HCT116 (cell line): ENCODE measurements around the gene WDR31. TPM values are rescaled to one million over a fixed set of nuclear protein-coding genes. Genes with fewer than 3 reads are reported as not detected.

ENCODE experiments used
- ATAC-seq: fragments of 200-7000 bp; cut with Tn5 transposase; 2 replicates; pipeline ENCODE4 v1.9.1; 2020; ENCODE audit warnings: mild to moderate bottlenecking, moderate library complexity
- BruUV-seq: library from RNA; stranded (reverse); fragments of 400-500 nt; replicated peaks from 2 replicates; lab custom pipeline; 2021; lab: Mats Ljungman, UMichigan
- CTCF ChIA-PET: fragments of 300-600 bp; sonication (Branson Sonifier 250); formaldehyde crosslinking; loops from one replicate; lab custom pipeline; 2021; ENCODE audit warnings: antibody characterized with exemption; lab: Charles Lee
- POLR2A ChIA-PET: fragments of 300-600, 350-600 bp; sonication (Branson Sonifier 250); formaldehyde crosslinking; loops from one replicate; lab custom pipeline; 2021; ENCODE audit warnings: antibody characterized with exemption; lab: Charles Lee
- RAD21 ChIA-PET, 2 experiments: fragments of 300-600 bp; sonication (Branson Sonifier 250); formaldehyde crosslinking; loops; one replicate each; lab custom pipeline; 2023; ENCODE audit warnings: low total read pairs in 2 of 2; ENCODE audit not compliant: uncharacterized antibody in 2 of 2, unreplicated experiment in 2 of 2, low non-redundant PET in 1 of 2; lab: Charles Lee
- DNase-seq: peaks from one replicate; pipeline ENCODE4 v3.0.0-alpha.2; 2010; ENCODE audit warnings: low read depth, low spot score
- H2AFZ ChIP-seq: fragments of 200-600 bp; shearing (Covaris generic), sonication (generic); 2 replicates; pipeline ENCODE4 v1.6.1; 2017; ENCODE audit warnings: low read depth, mixed run types, mixed read lengths, antibody characterized with exemption, low read length; ENCODE audit not compliant: poor library complexity, severe bottlenecking
- H3K27ac ChIP-seq: 2 replicates; pipeline ENCODE4 v1.5.1; 2012; ENCODE audit warnings: low read depth, low read length
- H3K27me3 ChIP-seq: fragments of 200-600 bp; sonication (generic); 2 replicates; pipeline ENCODE4 v1.6.1; 2016; ENCODE audit warnings: mixed run types, low read length, mixed read lengths; ENCODE audit not compliant: insufficient read depth
- H3K36me3 ChIP-seq, 2 experiments: fragments of 200-500 bp in 1 of 2; fragments of 200-600 bp in 1 of 2; sonication (Bioruptor generic) in 1 of 2; sonication (generic) in 1 of 2; 2 replicates each; pipeline versions ENCODE4 v1.5.1 to v1.6.1; 2014 to 2016; ENCODE audit warnings: low read length in 2 of 2, inconsistent platforms in 1 of 2, mixed read lengths in 1 of 2, mixed run types in 1 of 2; ENCODE audit not compliant: insufficient read depth in 2 of 2, control insufficient read depth in 1 of 2
- H3K4me1 ChIP-seq, 2 experiments: fragments of 200-600 bp in 1 of 2; sonication (generic) in 1 of 2; 2 replicates each; pipeline versions ENCODE4 v1.5.1 to v1.6.1; 2012 to 2017; ENCODE audit warnings: low read length in 2 of 2, inconsistent platforms in 1 of 2, mild to moderate bottlenecking in 1 of 2, mixed read lengths in 1 of 2, mixed run types in 1 of 2, moderate library complexity in 1 of 2; ENCODE audit not compliant: insufficient read depth in 2 of 2, control insufficient read depth in 1 of 2
- H3K4me2 ChIP-seq: fragments of 200-600 bp; sonication (generic); 2 replicates; pipeline ENCODE4 v1.6.1; 2017; ENCODE audit warnings: mixed run types, low read length, mixed read lengths
- H3K4me3 ChIP-seq, 2 experiments: fragments of 200-600 bp in 1 of 2; sonication (generic) in 1 of 2; replicated peaks in 1 of 2; 2 replicates each; pipeline ENCODE4 v1.5.1; 2011 to 2016; ENCODE audit warnings: low read length in 2 of 2, control low read depth in 1 of 2, low read depth in 1 of 2, mild to moderate bottlenecking in 1 of 2, mixed read lengths in 1 of 2, mixed run types in 1 of 2
- H3K79me2 ChIP-seq: fragments of 200-600 bp; sonication (generic); 2 replicates; pipeline ENCODE4 v1.6.1; 2017; ENCODE audit warnings: mild to moderate bottlenecking, mixed run types, low read length, moderate library complexity, mixed read lengths; ENCODE audit not compliant: insufficient read depth
- H3K9ac ChIP-seq: fragments of 200-600 bp; sonication (generic); 2 replicates; pipeline ENCODE4 v1.6.1; 2016; ENCODE audit warnings: low read length, mixed read lengths
- H3K9me2 ChIP-seq: fragments of 200-600 bp; sonication (generic), shearing (Covaris generic); 2 replicates; pipeline ENCODE4 v1.6.1; 2017; ENCODE audit warnings: mixed run types, mild to moderate bottlenecking, moderate library complexity; ENCODE audit not compliant: insufficient read depth
- H3K9me3 ChIP-seq, 2 experiments: fragments of 200-500 bp in 1 of 2; fragments of 200-600 bp in 1 of 2; sonication (Bioruptor generic) in 1 of 2; sonication (generic) in 1 of 2; 2 replicates each; pipeline ENCODE4 v1.6.1; 2014 to 2017; ENCODE audit warnings: low read length in 2 of 2, mixed read lengths in 2 of 2, inconsistent platforms in 1 of 2, low read depth in 1 of 2, mild to moderate bottlenecking in 1 of 2, mixed run types in 1 of 2, moderate library complexity in 1 of 2; ENCODE audit not compliant: control insufficient read depth in 1 of 2, insufficient read depth in 1 of 2
- H4K20me1 ChIP-seq: fragments of 200-600 bp; sonication (generic), shearing (Covaris generic); 2 replicates; pipeline ENCODE4 v1.6.1; 2017; ENCODE audit warnings: mixed run types, mild to moderate bottlenecking, moderate library complexity; ENCODE audit not compliant: insufficient read depth
- ATF3 ChIP-seq: IDR thresholded peaks from 2 replicates; pipeline ENCODE4 v1.6.1; 2012
- CBX3 ChIP-seq: IDR thresholded peaks from 2 replicates; pipeline ENCODE4 v1.6.1; 2012; ENCODE audit warnings: low read depth
- CEBPB ChIP-seq: IDR thresholded peaks from 2 replicates; pipeline ENCODE4 v1.6.1; 2012; ENCODE audit warnings: low read depth
- CTCF ChIP-seq, 3 experiments: fragments of 200-600 bp in 1 of 3; sonication (generic) in 1 of 3; IDR thresholded peaks in 2 of 3; conservative IDR thresholded peaks in 1 of 3; 2 replicates each; pipeline ENCODE4 v1.5.1; 2012 to 2017; ENCODE audit warnings: low read depth in 2 of 3, low read length in 2 of 3, antibody characterized with exemption in 1 of 3, borderline replicate concordance in 1 of 3, control low read depth in 1 of 3, mild to moderate bottlenecking in 1 of 3, mixed read lengths in 1 of 3, mixed run types in 1 of 3, moderate library complexity in 1 of 3; ENCODE audit not compliant: insufficient read depth in 1 of 3
- EGR1 ChIP-seq: IDR thresholded peaks from 2 replicates; pipeline ENCODE4 v1.6.1; 2012; ENCODE audit warnings: low read depth
- ELF1 ChIP-seq: IDR thresholded peaks from 2 replicates; pipeline ENCODE4 v1.6.1; 2012; ENCODE audit warnings: low read depth, borderline replicate concordance
- EZH2 ChIP-seq: fragments of 200-600 bp; sonication (generic); IDR thresholded peaks from 2 replicates; pipeline ENCODE4 v1.6.1; 2017; ENCODE audit warnings: antibody characterized with exemption, mixed run types
- EZH2phosphoT487 ChIP-seq: fragments of 200-600 bp; IDR thresholded peaks from 2 replicates; pipeline ENCODE4 v1.6.1; 2018; ENCODE audit warnings: antibody characterized with exemption, borderline replicate concordance
- FOSL1 ChIP-seq: IDR thresholded peaks from 2 replicates; pipeline ENCODE4 v1.6.1; 2012; ENCODE audit warnings: low read depth
- JUND ChIP-seq: IDR thresholded peaks from 2 replicates; pipeline ENCODE4 v1.6.1; 2012
- MAX ChIP-seq: IDR thresholded peaks from 2 replicates; pipeline ENCODE4 v1.6.1; 2012
- POLR2A ChIP-seq: IDR thresholded peaks from 2 replicates; pipeline ENCODE4 v1.7.0; 2011; ENCODE audit warnings: borderline replicate concordance; ENCODE audit not compliant: insufficient read depth, insufficient read length; ENCODE audit errors: extremely low read depth
- POLR2AphosphoS5 ChIP-seq: IDR thresholded peaks from 2 replicates; pipeline ENCODE4 v1.6.1; 2011; ENCODE audit warnings: mild to moderate bottlenecking, low read depth, low read length, moderate library complexity
- SP1 ChIP-seq: IDR thresholded peaks from 2 replicates; pipeline ENCODE4 v1.6.1; 2012; ENCODE audit warnings: low read depth
- TCF7L2 ChIP-seq: IDR thresholded peaks from 2 replicates; pipeline ENCODE4 v1.7.0; 2011; ENCODE audit warnings: borderline replicate concordance, inconsistent platforms; ENCODE audit not compliant: insufficient read depth, insufficient read length; ENCODE audit errors: extremely low read depth
- YY1 ChIP-seq: IDR thresholded peaks from 2 replicates; pipeline ENCODE4 v1.6.1; 2011; ENCODE audit warnings: low read length, low read depth, moderate library complexity, mild to moderate bottlenecking; ENCODE audit not compliant: insufficient replicate concordance; ENCODE audit errors: extremely low read depth
- ZFX ChIP-seq: fragments of 450-650 bp; IDR thresholded peaks from 2 replicates; pipeline ENCODE4 v1.6.1; 2017
- intact Hi-C: fragments of 100-400 bp; cut with micrococcal nuclease; formaldehyde crosslinking; loops from 2 replicates; pipeline ENCODE4 v1.10.0; 2022
- total RNA-seq: library from RNA; stranded (reverse); gene quantifications from one replicate; pipeline ENCODE4 v1.2.1, GENCODE V29; 2021; ENCODE audit not compliant: unreplicated experiment

The WDR31 gene
- total RNA-seq, 1 experiment from 2014 or later, result 5.9 TPM

- Histone ChIP-seq H4K20me1 (no peaks in the 10 kb centered on the region), H2AFZ (no peak overlapping the region), H3K4me3 (no peak overlapping the region), H3K9me2 (no peaks in the 10 kb centered on the region)
- no TSS peak for BruUV-seq
- TF ChIP-seq POLR2AphosphoS5, result no peak
- TF ChIP-seq CEBPB, result no peak
- TF ChIP-seq CBX3, result no peak
- TF ChIP-seq TCF7L2, result no peak
- no peak for TF ChIP-seq POLR2A
- TF ChIP-seq ELF1, result no peak
- TF ChIP-seq EZH2phosphoT487, result no peak
- no peak for TF ChIP-seq JUND
- no peak for TF ChIP-seq ATF3
- TF ChIP-seq EZH2, result no peak
- TF ChIP-seq YY1, result no peak
- TF ChIP-seq, all 23 proteins: peak for 0
- Histone ChIP-seq H3K27me3 (no peaks in the 10 kb centered on the region), H3K9me3 (no peaks in the 10 kb centered on the region), H3K9ac (no peak overlapping the region), H3K27ac (no peak overlapping the region), H3K36me3 (peaks cover 66 to 68% of the 10 kb centered on the region in 2 experiments), H3K4me2 (no peak overlapping the region), H3K79me2 (peaks cover 13% of the 10 kb centered on the region; the same call in 1 of the 2 replicates), H3K4me1 (no peaks in the 10 kb centered on the region)
- DNase-seq (no peak), ATAC-seq (no peak)
- POLR2A ChIA-PET, result no interaction called here
- RAD21 ChIA-PET, result no interaction called here
- intact Hi-C loops, result no loop called here
- CTCF ChIA-PET, result no interaction called here
Measured at GRCh38 chr9:113290052-113290607, 49.9 kb downstream of the WDR31 start.

GRCh38 chr9:113289091-113289490 lies 51.0 kb downstream of the WDR31 start:
- H3K27ac ChIP-seq, result no peak overlapping the region
- no peaks in the 10 kb centered on the region for H3K27me3 ChIP-seq
- CTCF ChIA-PET, result no interaction called here
- no peaks in the 10 kb centered on the region for H3K9me3 ChIP-seq
- H3K9me2 ChIP-seq, result no peaks in the 10 kb centered on the region
- H2AFZ ChIP-seq, result no peak overlapping the region
- no TSS peak for BruUV-seq
- POLR2A ChIA-PET, result no interaction called here
- no peaks in the 10 kb centered on the region for H4K20me1 ChIP-seq
- RAD21 ChIA-PET, result no interaction called here
- no peak for TF ChIP-seq MAX
- TF ChIP-seq CBX3, result no peak
- no peak for TF ChIP-seq ZFX
- TF ChIP-seq YY1, result no peak
- TF ChIP-seq EZH2phosphoT487, result no peak
- no peak for TF ChIP-seq POLR2AphosphoS5
- TF ChIP-seq EGR1, result no peak
- no peak for TF ChIP-seq FOSL1
- no peak for TF ChIP-seq CTCF (IDR thresholded peaks at IDR 0.05 in 2 of 3, conservative IDR thresholded peaks at IDR 0.05 in 1 of 3; ENCODE audit: borderline replicate concordance in 1 of 3, insufficient read depth in 1 of 3, low read depth in 2 of 3, low read length in 2 of 3)
- TF ChIP-seq SP1, result no peak
- H3K36me3 ChIP-seq, result peaks cover 77% of the 10 kb centered on the region in 2 experiments
- no peaks in the 10 kb centered on the region for H3K4me1 ChIP-seq
- H3K79me2 ChIP-seq, result peaks cover 23% of the 10 kb centered on the region
- ATAC-seq (no peak), DNase-seq (no peak)
- H3K4me2 ChIP-seq, result no peak overlapping the region
- no peak overlapping the region for H3K4me3 ChIP-seq
- no peak overlapping the region for H3K9ac ChIP-seq
- intact Hi-C loops, result no loop called here
